Astrocyte (in vitro differentiated cells and primary cell): ENCODE measurements around the gene FXYD7. TPM values are rescaled to one million over a fixed set of nuclear protein-coding genes. Genes with fewer than 3 reads are reported as not detected.

ENCODE experiments used
- DNase-seq: peaks from one replicate; pipeline ENCODE4 v3.0.0-alpha.2; 2010; ENCODE audit warnings: low read depth
- FAIRE-seq: peaks from 2 replicates; lab custom pipeline; 2011; peaks lifted over from hg19 to GRCh38; lab: Jason Lieb, UNC
- H2AFZ ChIP-seq: 2 replicates; pipeline ENCODE4 v1.6.0; 2012; ENCODE audit warnings: low read depth, low read length, inconsistent platforms
- H3K27ac ChIP-seq: 2 replicates; pipeline ENCODE4 v1.5.1; 2011; ENCODE audit warnings: low read depth, low read length, inconsistent platforms
- H3K27me3 ChIP-seq: 2 replicates; pipeline ENCODE4 v1.6.0; 2011; ENCODE audit warnings: low read length, inconsistent platforms; ENCODE audit not compliant: insufficient read depth
- H3K36me3 ChIP-seq: 2 replicates; pipeline ENCODE4 v1.5.1; 2011; ENCODE audit warnings: low read length, inconsistent platforms; ENCODE audit not compliant: insufficient read depth
- H3K4me1 ChIP-seq: 2 replicates; pipeline ENCODE4 v1.5.1; 2011; ENCODE audit warnings: low read length, inconsistent platforms; ENCODE audit not compliant: insufficient read depth
- H3K4me2 ChIP-seq: 2 replicates; pipeline ENCODE4 v1.6.0; 2012; ENCODE audit warnings: low read length, inconsistent platforms
- H3K4me3 ChIP-seq: 2 replicates; pipeline ENCODE4 v1.5.1; 2011; ENCODE audit warnings: low read depth, mild to moderate bottlenecking, low read length, inconsistent platforms; ENCODE audit not compliant: insufficient read depth
- H3K79me2 ChIP-seq: 2 replicates; pipeline ENCODE4 v1.6.0; 2012; ENCODE audit warnings: mild to moderate bottlenecking, low read length, inconsistent platforms; ENCODE audit not compliant: insufficient read depth
- H3K9ac ChIP-seq: 2 replicates; pipeline ENCODE4 v1.6.0; 2012; ENCODE audit warnings: mild to moderate bottlenecking, low read length, inconsistent platforms
- H3K9me3 ChIP-seq: 2 replicates; pipeline ENCODE4 v1.5.1; 2012; ENCODE audit warnings: low read depth, mild to moderate bottlenecking, low read length, inconsistent platforms; ENCODE audit not compliant: insufficient read depth
- H4K20me1 ChIP-seq: 2 replicates; pipeline ENCODE4 v1.6.0; 2012; ENCODE audit warnings: low read length, inconsistent platforms; ENCODE audit not compliant: insufficient read depth
- H3K27ac Mint-ChIP-seq: one replicate; pipeline ENCODE4 v1.8.0; 2021; ENCODE audit warnings: mild to moderate bottlenecking, mixed read lengths; ENCODE audit not compliant: unreplicated experiment
- H3K27me3 Mint-ChIP-seq: one replicate; pipeline ENCODE4 v1.8.0; 2021; ENCODE audit warnings: low read depth, mixed read lengths; ENCODE audit not compliant: unreplicated experiment
- H3K36me3 Mint-ChIP-seq: one replicate; pipeline ENCODE4 v1.8.0; 2021; ENCODE audit warnings: low read depth, mixed read lengths; ENCODE audit not compliant: unreplicated experiment
- H3K4me1 Mint-ChIP-seq: one replicate; pipeline ENCODE4 v1.8.0; 2021; ENCODE audit warnings: low read depth, mixed read lengths; ENCODE audit not compliant: unreplicated experiment
- H3K4me3 Mint-ChIP-seq: one replicate; pipeline ENCODE4 v1.8.0; 2021; ENCODE audit warnings: mild to moderate bottlenecking, moderate library complexity, mixed read lengths; ENCODE audit not compliant: unreplicated experiment
- H3K9me3 Mint-ChIP-seq: one replicate; pipeline ENCODE4 v1.8.0; 2021; ENCODE audit warnings: mild to moderate bottlenecking, mixed read lengths; ENCODE audit not compliant: unreplicated experiment
- EZH2 ChIP-seq: IDR thresholded peaks from 2 replicates; pipeline ENCODE4 v1.6.1; 2012; ENCODE audit warnings: mild to moderate bottlenecking, low read length, inconsistent platforms; ENCODE audit not compliant: insufficient read depth
- total RNA-seq: library from RNA; stranded (reverse); gene quantifications from 2 replicates; pipeline ENCODE4 v1.2.1, GENCODE V29; 2021
- TF ChIP-seq, protein P1 (sequence below): IDR thresholded peaks from 2 replicates; pipeline ENCODE4 v1.5.1; 2011; ENCODE audit warnings: low read depth, mild to moderate bottlenecking, inconsistent platforms, low read length, moderate library complexity; ENCODE audit not compliant: insufficient read depth

The FXYD7 gene
- total RNA-seq, 1 donor from 2014 or later = not detected

DNA sequence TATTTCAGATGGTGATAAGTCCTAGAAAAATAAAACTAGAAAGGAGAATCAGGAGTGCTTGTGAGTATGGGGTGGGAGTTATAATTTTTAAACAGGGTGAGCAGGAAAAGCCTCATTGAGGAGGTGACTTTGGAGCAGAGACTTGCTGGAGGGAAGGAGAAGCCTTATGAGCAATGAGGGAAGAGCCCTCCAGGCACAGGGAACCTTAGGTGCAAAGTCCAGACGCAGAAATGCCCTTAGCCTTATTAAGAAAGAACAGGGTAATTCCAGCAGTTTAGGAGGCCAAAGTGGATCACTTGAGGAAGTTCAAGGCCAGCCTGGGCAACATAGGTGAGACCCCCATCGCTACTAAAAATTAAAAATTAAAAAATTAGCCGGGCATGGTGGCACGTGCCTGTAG, 48.4 kb upstream of the FXYD7 start:
- Mint-ChIP-seq H3K4me3 (no peak overlapping the region), H3K4me1 (no peaks in the 10 kb centered on the region), H3K27me3 (peaks cover 14% of the 10 kb centered on the region), H3K36me3 (no peaks in the 10 kb centered on the region), H3K9me3 (no peaks in the 10 kb centered on the region), H3K27ac (no peak overlapping the region)
- H3K4me1 ChIP-seq = peaks cover 5% of the 10 kb centered on the region
- H3K36me3 ChIP-seq = no peaks in the 10 kb centered on the region
- H3K4me3 ChIP-seq = no peak overlapping the region
- no peak overlapping the region for H3K9ac ChIP-seq
- H3K9me3 ChIP-seq = no peaks in the 10 kb centered on the region
- no peak overlapping the region for H3K27ac ChIP-seq
- FAIRE-seq (no peak), DNase-seq (no peak)
- H2AFZ ChIP-seq = no peak overlapping the region
- H4K20me1 ChIP-seq = no peaks in the 10 kb centered on the region
- H3K4me2 ChIP-seq = no peak overlapping the region
- TF ChIP-seq, protein P1, sequence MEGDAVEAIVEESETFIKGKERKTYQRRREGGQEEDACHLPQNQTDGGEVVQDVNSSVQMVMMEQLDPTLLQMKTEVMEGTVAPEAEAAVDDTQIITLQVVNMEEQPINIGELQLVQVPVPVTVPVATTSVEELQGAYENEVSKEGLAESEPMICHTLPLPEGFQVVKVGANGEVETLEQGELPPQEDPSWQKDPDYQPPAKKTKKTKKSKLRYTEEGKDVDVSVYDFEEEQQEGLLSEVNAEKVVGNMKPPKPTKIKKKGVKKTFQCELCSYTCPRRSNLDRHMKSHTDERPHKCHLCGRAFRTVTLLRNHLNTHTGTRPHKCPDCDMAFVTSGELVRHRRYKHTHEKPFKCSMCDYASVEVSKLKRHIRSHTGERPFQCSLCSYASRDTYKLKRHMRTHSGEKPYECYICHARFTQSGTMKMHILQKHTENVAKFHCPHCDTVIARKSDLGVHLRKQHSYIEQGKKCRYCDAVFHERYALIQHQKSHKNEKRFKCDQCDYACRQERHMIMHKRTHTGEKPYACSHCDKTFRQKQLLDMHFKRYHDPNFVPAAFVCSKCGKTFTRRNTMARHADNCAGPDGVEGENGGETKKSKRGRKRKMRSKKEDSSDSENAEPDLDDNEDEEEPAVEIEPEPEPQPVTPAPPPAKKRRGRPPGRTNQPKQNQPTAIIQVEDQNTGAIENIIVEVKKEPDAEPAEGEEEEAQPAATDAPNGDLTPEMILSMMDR = no peak
- TF ChIP-seq EZH2 = no peak
- no peaks in the 10 kb centered on the region for H3K27me3 ChIP-seq
- no peaks in the 10 kb centered on the region for H3K79me2 ChIP-seq

DNA sequence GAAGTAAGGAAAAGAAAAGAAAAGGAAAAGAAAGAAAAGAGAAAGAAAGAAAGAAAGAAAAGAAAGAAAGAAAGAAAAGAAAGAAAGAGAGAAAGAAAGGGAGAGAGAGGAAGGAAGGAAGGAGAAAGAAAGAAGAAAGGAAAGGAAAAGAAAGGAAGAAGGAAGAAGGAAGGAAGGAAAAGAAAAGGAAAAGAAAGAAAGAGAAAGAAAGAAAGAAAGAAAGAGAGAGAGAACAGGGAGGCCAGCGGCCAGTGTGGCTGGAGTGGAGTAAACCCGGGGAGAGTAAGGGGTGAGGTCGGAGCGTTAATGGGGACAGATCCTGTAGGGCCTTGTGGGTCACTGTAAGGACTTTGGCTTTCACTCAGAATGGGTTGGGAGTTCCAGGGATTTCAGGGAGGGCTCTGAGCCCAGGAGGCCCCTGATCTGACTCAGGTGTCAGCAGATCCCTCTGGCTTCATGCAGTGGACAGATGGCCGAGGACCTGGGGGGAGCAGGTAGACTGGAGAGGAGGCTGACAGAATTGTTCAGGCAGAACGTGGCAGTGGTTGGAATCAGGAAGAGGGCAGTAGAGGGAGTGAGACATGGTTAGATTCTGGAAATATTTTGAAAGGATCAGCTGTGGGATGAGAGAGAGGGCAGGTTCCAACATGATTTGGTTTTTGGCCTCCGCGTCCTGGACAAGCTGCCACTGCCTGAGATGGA, 47.2 kb upstream of the FXYD7 start:
- H3K79me2 ChIP-seq = no peaks in the 10 kb centered on the region
- no peaks in the 10 kb centered on the region for H3K36me3 Mint-ChIP-seq
- no peak for DNase-seq
- peaks cover 15% of the 10 kb centered on the region for H3K27me3 Mint-ChIP-seq
- no peak for FAIRE-seq
- H3K4me2 ChIP-seq = no peak overlapping the region
- H3K27ac ChIP-seq = no peak overlapping the region
- no peak overlapping the region for H3K27ac Mint-ChIP-seq
- no peaks in the 10 kb centered on the region for H3K36me3 ChIP-seq
- no peak for TF ChIP-seq EZH2
- TF ChIP-seq, protein P1 = no peak
- H3K9me3 ChIP-seq = no peaks in the 10 kb centered on the region
- H3K4me1 ChIP-seq = peaks cover 2% of the 10 kb centered on the region
- no peaks in the 10 kb centered on the region for H3K4me1 Mint-ChIP-seq
- no peak overlapping the region for H2AFZ ChIP-seq
- H3K4me3 Mint-ChIP-seq = no peak overlapping the region
- no peaks in the 10 kb centered on the region for H3K27me3 ChIP-seq
- H4K20me1 ChIP-seq = no peaks in the 10 kb centered on the region
- no peak overlapping the region for H3K9ac ChIP-seq
- no peaks in the 10 kb centered on the region for H3K9me3 Mint-ChIP-seq
- no peak overlapping the region for H3K4me3 ChIP-seq

DNA sequence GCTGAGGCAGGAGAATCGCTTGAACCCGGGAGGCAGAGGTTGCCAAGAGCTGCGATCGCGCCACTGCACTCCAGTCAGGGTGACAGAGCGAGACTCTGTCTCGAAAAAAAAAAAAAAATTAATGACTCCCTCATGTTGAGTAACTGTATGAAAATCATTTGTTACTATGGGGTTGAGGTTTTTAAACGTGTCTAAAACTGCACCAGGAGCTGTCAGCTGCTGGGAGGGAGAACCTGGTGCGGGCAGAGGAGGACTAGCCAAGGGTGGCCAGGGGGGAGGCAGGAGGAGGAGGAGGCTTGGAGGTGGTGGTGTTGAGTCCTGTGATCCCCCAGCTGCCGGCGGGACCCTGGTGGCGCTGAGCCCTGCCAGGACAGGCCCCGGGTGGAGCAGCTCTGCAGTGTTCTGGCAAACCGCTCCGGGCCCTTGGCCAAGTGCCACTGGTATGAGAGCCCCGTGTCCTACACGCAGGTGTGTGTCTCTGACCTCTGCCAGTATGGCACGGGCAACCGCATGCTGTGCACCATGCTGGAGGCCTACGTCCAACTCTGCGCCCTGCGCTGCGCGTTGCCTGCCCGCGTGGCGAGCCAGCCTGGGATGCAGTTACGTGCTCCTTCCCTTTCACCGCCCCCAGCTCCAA, 44.5 kb upstream of the FXYD7 start:
- Histone ChIP-seq H4K20me1 (no peaks in the 10 kb centered on the region), H3K4me1 (no peaks in the 10 kb centered on the region), H2AFZ (no peak overlapping the region), H3K4me2 (no peak overlapping the region), H3K9me3 (no peaks in the 10 kb centered on the region), H3K9ac (no peak overlapping the region), H3K79me2 (no peaks in the 10 kb centered on the region), H3K27me3 (no peaks in the 10 kb centered on the region), H3K36me3 (no peaks in the 10 kb centered on the region), H3K4me3 (no peak overlapping the region), H3K27ac (no peak overlapping the region)
- Mint-ChIP-seq H3K9me3 (no peaks in the 10 kb centered on the region), H3K27me3 (peaks cover 17% of the 10 kb centered on the region), H3K4me3 (no peak overlapping the region), H3K27ac (no peak overlapping the region), H3K4me1 (no peaks in the 10 kb centered on the region), H3K36me3 (no peaks in the 10 kb centered on the region)
- TF ChIP-seq, protein P1 = no peak
- TF ChIP-seq EZH2 = no peak
- FAIRE-seq (no peak), DNase-seq (no peak)
